NCI-H1092 treated with DMSO at 0.1 percent for 48 hours (cell line): ENCODE results near the gene CDK5.
A peak's percentile ranks its signal among the peaks of the same experiment; 100 is the strongest.

ENCODE experiments used
- DNase-seq: peaks from one replicate; lab custom pipeline; 2025; lab: John Stamatoyannopoulos, UW

The CDK5 gene

DNA sequence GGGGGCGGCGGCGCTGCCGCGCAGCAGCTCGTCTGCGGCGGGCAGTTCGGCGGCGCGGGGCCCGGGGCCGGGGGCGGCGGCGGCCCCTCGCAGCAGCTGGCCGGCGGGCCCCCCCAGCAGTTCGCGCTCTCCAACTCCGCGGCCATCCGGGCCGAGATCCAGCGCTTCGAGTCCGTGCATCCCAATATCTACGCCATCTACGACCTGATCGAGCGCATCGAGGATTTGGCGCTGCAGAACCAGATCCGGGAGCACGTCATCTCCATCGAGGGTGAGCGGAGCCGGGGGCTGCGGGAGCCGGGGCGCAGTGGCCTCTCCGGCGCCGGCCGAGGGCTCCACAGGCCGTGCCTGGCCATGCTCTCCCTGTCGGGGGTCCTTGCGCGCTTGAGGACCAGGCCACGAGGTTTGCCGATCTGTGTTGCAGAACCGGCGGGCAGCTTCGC is 29.1 kb upstream of the CDK5 start:
- DNase-seq, result peak; percentile 68

DNA sequence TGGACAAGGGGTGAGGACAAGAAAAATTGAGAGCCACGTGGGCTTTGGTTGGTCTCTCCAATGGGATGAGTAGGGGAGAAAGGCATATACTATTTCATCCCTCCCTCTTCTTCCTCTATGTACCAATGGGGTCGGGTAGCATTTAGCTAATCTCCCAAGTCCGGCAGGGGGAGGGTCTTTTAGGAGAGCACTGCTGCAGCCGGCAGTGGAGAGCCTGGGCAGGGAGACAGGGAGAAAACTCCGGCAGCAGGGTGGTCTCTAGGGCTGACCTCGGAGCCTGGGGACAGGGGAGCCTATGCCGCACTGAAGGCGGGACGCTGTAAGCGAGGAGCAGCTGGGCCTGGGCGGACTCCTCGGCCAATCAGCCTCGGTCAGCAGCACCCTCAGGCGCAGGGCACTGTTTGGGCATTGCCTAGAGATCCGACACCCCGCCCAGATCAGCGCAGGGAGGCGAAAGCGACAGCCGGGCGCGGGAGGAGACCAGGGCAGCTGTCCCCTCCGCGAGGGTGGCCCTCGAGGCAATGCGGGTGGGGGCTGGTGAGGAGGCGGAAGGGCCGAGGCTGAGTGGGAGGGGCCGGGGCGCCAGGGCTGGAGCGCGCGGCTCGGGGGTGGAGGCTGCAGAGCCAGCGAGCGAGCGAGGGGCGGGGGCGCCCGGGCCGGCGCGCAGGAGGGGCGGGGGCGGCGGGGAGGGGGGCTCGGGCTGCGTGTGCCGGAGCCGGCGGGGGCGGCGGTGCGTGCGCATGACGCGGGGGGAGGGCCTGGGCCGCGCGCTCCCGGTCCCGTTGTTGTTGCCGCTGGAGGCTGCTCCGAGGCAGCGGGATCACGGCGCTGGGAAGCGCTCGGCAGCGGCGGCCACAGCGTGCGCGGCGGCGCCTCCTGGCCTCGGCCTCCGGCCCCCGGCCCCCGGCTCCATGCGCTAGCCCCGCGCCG is 28.3 kb upstream of the CDK5 start, which contains the start of gene AGAP3:
Gene AGAP3 (plus strand): TSS at position 785 of the 930 bp plus-strand sequence. CDS start 267 bp downstream, outside the sequence.
- DNase-seq, result peak; percentile 89

DNA sequence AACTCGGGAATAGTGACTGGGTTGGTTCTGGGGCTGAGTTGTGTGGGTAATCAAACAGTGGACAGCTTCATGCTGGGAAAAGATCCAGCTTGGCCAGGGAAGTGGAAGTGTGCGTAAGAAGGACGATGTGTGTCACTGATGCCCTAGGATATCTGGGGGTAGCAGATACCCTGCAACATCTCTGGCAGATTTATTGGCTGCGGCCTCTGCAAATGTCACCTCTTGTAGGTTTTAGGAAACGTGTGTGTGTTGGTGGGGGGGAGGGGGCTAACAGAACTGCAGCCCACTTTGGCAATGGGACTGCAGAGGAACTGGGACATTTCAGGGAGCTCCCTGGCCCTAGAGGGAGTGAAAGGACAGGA is 27.6 kb upstream of the CDK5 start:
- no peak for DNase-seq

DNA sequence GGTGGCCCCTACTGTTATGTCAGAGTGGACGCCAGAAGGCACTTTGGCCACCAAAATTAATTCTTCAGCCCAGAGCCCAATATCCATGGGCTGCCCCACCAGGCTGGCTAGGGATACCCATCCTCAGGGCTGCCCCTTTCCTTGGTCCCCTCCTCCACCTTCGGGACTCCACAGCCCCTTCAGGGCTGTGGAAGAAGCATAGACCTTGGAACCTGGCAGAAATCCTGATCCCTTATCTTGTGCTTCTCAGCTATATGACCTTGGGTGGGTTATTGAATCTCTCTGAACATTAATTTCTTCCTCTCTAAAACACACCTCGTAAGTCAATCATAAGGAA is 26.1 kb upstream of the CDK5 start:
- DNase-seq, result no peak

DNA sequence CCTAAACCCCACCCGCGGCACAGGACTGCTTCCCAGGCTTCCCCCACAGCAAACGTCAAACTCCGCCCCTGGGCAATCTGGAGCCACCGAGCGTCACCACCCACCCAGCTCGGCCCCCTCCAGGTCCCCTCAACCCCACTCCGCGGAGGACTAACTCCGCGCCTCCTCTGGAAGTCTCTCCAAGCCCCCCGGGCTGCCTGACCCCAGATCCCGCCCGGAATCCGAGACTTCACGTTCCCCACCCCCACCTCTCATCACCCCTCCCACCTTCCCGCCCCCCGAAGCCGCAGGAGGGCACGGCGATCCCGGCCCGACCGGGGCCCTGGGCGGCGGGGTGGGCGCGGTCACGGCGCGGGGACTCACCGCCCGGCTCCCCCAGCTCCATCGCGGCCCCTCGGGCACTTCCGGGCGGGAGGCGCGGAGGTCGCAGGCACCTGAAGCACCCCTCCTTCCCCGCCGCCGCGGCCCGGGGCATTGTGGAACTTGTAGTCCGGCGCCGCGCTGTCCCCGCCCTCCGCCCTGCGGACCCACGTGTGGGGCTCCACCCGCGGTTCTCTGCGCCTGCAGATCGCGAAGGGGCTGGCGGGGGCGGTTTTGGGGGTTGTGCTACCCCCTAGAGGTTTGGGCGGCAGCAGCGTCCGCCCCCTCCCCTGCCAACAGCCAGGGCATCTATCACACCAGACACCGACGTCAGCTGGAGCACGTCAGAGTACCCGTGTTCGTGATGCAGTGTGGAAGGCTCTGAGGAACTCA is 25.6 kb upstream of the CDK5 start, which contains the start of gene TMUB1:
Gene TMUB1 (minus strand): TSS at position 423 of the 753 bp plus-strand sequence. CDS start 930 bp downstream, outside the sequence.
- peak; percentile 73 for DNase-seq

DNA sequence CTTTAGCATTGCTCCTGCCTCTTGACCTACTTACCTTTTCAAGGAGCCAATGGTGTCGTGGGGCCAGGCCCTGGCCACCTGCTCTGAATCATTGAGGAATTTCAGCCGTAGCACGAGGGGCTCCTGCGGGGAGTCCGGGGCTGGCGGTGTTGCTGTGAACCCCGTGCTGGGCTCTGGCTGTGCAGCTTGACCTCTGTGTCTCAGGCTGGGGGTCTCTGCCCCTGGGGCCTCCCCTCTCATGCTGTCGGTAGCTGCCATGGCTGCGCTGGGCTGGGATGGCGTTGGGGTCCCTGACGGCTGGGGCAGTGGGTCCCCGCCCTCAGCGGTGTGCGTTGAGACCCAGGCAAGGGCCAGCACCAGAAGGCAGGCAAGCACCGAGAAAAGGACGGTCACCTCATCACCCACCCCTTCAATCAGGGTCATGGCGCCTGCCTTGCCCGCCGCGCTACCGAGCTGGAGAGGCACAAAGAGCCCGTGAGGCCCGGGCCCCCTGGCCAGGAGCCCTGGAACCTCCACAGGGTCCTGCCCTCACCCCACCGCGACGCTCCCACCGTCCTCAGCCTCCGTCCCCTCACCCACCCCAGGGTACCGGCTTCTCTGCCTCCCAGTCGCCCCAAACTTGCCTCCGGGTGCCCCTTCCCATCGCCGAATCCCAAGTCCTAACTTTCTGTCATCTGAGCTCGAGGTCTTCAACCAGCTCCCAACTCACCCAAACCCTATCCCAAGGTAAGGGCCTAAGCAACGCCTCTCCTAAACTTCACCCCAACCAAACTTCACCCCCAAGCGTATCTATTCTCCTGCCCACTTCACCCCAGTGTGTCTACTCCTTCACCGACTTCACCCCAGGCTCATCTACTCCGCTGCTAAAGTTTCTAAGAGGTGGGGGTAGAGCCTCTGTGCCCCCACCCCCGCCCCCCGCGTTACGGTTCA is 24.7 kb upstream of the CDK5 start:
- no peak for DNase-seq

DNA sequence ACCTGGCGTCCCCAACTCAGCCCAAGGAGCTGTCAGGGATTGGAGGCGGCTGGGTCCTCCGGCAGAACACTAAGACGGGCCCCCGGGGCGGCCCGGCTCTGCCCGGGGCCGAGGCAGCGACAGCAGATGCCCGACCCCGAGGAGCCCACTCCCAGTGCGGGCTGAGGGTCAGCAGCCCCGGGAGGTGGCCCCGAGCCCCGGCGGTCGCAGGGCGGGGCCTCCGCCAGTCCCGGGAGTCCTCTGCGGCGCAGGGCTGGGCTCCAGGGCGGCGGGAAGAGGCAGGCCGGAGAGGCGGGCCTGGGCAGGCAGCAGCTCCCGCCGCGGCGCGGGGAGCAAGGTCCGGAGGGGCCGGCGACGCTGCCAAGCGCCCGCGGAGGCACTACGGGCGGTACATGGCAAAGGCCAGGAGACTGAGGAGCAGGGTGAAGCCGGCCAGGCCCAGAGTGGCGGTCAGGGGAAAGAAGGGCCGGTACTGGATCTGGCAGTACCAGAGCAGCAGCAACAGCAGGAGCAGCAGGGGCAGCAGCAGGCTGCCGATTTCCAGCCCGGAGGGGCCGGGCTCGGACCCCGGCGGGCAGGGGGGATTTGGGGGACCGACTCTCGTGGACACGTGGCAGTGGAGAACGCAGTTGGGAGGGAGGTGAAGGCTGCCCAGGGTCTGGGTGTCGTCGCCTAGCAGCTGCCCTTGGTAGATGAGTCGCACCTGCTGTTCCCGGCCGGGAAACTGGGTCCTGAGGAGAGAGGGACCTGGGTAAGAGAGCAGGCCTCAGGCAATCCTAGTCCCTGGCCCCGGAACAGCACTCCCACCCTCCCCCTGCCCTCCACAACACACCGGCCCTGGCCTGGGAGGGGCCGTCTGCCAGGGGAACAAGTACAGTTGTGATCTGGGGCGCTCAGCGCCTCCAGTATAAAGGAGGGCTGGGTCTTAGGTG is 23.7 kb upstream of the CDK5 start:
- DNase-seq, result peak; percentile 36

DNA sequence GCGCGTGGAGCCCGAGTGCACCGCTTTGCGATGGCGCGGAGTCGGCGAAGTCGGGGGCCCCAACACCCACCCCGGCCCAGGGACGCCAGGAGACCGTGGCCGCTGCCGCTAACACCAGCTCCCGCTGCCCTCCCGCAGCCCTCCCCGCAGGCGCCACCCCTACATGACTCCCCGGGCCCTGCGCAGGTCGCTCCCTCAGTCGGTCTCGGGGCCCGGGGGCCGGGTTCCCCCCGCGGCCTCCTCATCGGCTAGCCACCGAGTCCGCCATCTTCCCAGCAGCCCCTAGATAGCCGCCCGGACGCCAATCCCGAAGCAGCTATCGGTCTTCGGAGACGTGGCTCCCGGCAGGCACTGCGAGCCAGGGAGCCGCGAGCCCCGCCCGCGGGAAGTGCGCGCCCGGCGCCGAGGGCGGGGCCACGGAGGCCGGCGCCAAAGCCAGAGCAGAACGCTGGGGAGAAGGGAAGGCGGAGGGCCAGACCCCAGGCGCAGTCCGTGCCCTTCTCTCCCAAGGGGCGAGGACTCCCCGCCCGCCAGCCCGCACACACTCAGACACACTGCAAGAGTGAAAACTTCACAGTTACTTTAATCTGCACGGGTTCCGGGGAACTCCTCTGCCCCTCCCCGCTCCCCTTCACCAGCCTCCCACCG is 22.9 kb upstream of the CDK5 start, which contains the start of gene FASTK:
Gene FASTK (minus strand): TSS at position 288 of the 648 bp plus-strand sequence. CDS start 43 bp downstream, at position 245.
- DNase-seq, result peak; percentile 94

DNA sequence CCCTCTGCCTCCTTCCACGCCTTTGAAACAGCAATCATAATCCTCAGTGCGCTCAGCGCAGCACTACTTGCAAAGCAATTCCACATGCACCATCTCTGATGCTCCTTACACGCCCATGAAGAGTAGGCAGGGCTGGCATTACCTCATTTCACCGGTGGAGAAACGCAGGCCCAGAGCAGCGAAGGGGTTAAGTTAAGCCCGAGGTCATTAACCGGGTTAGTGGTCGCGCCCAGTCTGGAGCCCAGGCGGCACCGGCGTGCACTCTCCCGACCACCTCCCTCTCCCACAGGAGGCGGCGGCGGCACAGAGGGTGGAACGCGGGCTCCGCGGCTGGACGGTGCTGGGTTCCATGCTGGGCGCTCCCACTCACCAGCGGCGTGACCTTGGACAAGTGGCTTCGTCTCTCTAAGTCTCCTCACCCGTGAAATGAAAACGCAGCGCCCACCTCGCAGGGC is 22.4 kb upstream of the CDK5 start:
- DNase-seq, result no peak

DNA sequence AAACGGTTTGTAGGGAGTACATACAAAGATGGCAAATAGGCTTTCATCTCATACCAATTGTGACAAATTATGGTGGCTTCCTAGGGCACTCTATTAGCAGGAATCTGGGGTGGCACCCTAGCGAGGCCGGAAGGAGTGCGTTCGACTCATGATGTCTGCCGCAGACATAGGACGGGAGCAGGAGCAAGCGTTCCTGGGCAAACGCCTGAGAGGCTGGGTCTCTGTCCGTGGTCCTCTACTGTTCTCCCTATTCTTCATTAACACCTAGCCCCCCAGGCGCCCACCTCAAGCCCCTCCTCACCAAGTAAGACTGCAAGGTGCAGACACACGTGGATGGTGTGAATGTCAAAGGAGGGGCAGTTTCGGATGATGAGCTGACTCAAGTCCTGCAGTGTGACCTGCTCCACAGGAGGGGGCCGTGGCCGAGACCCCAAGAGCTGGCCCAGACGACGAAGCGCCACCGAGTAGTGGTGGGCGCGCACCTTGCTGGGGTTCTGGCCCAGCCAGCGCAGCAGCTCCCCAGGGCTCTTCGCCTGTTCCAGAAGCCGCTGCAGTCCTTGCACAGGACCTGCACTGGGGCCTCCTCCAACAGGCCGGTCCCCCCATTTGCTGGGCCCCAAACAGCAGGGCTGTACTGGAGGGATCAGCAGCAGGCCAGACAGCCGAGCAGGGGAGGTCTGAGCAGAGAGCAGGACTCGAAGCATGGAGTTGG is 21.7 kb upstream of the CDK5 start:
- no peak for DNase-seq

DNA sequence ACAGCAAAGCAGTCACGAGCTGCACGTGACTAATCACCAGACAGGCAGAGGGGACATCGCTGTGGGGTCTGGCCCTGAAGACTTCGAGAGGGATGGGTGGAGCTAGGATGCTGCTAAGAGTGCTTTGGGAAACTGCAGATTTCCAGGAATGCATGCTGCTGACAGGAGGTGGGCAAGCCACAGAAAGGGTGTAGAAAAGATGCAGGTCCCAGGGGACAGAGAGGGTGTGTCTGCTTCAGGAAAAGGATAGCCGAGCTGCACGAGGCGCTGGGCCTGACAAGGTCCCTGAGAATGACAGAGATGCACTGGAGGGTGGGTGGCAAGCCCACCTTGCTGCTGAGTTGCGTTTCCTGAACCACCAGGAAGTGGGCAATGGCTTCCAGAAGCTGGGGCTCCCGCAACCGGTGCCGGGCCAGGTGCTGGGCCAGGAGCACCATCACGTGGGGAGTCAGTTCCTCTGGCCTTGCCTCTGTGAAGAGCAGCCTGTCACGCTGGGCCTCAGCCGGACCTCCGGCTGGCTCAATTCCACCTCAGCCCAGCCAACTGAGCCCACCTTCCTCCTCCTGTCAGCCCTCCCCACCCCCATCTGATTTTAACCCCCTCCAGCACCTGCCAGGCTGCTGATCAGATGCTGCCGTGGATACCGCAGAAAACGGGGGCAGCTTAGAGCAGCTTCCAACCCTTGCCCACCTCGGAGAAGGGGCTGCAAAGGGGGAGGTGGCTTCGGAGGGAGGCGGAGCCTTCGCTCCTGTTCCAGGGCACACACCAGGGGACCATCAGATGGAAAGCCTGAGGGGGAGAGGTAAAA is 20.7 kb upstream of the CDK5 start:
- no peak for DNase-seq

DNA sequence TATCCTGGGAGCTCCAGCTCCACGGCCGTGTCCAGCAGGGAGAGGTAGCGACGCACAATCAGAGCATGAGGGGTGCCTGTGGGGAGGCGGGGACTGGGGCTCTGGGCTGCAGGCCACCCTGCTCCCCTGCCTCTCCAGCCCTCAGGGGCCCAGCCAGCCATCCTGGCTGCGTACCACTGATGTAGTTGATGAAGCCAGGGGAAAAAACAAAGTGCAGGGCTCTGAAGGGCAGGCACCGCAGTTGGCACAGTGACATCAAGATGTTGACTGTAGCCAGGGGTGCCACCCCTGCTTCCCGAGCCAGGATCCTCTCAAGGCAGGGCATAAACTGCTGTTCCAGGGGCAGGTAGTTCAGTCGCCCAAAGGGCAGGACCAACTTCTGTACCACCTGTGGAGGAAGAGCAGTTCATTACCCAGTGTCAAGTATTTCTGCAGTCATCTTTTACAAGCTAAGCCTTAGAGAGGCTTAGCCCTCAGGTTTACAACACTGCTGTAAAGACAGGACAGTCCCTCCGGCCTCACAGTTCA is 20.1 kb upstream of the CDK5 start:
- no peak for DNase-seq

DNA sequence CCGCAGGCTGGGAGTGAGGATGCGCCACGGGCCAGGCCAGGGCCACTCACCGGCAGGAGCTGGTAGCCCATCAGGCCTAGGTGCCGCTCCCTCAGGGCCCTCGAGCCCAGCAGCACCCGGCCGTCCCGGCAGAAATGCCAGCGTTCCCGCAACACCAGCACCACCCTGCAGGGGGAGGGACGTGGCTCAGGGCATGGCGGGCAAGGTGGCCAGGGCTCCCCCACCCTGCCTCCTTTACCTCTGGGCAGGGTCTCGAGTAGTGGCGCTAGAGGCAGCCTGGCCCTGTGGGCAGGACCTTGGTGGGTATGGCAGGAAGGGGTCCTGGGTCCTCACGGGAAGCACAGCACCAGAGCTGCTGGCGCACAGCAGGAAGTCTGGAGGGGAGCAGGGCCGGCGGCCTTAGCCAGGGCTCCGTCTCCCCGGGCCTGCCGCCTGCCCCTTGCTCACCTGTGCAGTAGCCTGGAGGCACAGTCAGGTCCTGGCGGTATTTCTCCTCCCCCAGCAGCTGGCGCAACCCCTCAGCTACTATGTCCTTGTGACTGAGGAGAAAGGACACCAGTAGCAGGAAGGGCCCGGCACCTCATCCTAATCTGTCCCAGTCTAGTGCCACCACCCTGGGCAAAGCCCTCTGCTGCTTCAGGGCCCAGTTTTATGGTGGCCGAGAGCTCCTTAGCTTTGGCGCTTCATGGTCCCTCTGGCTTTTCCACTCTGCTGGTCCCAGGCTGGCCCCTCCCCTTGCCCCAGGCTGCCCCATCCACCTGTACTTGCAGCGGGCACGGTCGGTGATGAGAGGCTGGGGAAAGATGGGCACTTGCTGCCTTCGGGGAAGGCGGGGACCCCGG is 19.4 kb upstream of the CDK5 start:
- no peak for DNase-seq

DNA sequence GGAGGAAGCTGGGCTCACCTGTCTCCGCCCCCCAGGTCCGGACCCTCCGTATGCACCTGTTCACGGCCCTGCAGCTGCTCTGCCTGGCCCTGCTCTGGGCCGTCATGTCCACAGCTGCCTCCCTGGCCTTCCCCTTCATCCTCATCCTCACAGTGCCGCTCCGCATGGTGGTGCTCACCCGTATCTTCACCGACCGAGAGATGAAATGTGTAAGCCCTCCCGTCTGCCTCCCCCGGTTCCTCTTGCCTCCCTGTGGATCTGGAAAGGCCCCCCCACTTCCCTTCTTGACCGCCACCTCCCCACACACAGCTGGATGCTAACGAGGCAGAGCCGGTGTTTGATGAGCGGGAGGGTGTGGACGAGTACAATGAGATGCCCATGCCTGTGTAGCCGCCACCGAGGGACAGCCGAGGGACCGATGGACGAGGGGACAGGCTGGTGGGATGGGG is 18.3 kb upstream of the CDK5 start:
- no peak for DNase-seq

DNA sequence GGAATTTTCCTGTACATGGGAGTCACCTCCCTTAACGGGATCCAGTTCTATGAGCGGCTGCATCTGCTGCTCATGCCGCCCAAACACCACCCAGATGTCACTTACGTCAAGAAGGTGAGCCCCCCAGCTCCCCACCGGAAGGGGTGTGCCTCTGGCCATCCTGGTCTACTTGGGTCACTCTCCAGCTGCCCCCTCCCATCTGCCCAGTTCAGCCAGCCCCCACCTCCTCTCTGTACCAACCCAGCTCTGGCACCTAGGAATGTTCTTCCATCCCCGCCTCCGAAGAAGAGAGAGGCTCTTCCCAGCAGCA is 17.9 kb upstream of the CDK5 start:
- no peak for DNase-seq

DNA sequence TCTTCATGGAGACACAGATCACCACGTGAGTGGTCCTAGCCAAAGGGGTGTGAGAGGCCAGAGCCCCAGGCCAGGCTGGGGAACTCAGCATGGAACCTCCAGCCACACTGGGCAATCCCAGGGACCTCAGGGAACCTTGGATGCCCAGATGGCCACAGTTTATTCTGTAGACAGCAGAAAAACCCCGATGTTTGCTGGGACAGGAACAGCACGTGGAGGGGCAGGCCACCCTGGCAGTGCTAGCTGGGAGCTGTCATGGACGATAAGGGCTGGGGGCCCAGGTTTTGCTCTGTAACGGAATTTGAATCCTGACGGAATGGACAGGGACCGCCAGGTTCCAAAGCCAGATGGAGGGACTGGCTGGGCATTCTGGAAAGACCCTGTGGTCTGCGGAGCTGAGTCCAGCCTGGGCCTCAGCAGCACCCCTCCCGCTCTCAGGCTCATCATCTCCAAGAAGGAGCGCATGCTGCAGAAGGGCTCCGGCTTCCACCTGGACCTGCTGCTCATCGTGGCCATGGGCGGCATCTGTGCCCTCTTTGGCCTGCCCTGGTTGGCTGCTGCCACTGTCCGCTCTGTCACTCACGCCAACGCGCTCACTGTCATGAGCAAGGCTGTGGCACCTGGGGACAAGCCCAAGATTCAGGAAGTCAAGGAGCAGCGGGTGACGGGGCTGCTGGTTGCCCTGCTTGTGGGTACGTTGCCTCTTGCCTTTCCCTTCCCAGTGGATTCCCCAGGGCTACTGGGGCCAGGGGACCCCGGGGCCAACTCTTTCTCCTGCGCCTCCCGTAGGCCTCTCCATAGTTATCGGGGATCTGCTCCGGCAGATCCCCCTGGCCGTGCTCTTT is 17.3 kb upstream of the CDK5 start:
- DNase-seq, result no peak
